NCI-H1105 (cell line): ENCODE results near the gene FREM1.
"Not testable (repeated sequence)": the region's sequence is repeated elsewhere in the genome, so short reads cannot be mapped to it uniquely, and the experiment has no call there.

Experiments
- DNase-seq: peaks from one replicate; lab custom pipeline; 2025; lab: John Stamatoyannopoulos, UW

FREM1 gene

GRCh38 chr9:14909961-14910805 is at the start of gene FREM1:
TSS of gene FREM1 (minus strand) at chr9:14910428. CDS start at chr9:14868977, 41,451 bp downstream.
- DNase-seq: peak; percentile 71

GRCh38 chr9:14958989-14959388 is 48.8 kb upstream of the FREM1 start:
- no peak for DNase-seq

GRCh38 chr9:14957109-14957508 is 46.9 kb upstream of the FREM1 start:
- no peak for DNase-seq

- DNase-seq: no peak
Observed at GRCh38 chr9:14956208-14956607, 46.0 kb upstream of the FREM1 start.

GRCh38 chr9:14945351-14945750 is 35.1 kb upstream of the FREM1 start:
- DNase-seq: peak; percentile 3

- peak; percentile 19 for DNase-seq
Observed at GRCh38 chr9:14941501-14942405, 31.5 kb upstream of the FREM1 start.

- no peak for DNase-seq
Observed at GRCh38 chr9:14939378-14939777, 29.1 kb upstream of the FREM1 start.

- no peak for DNase-seq
Observed at GRCh38 chr9:14937216-14937615, 27.0 kb upstream of the FREM1 start.

GRCh38 chr9:14936491-14936890 is 26.3 kb upstream of the FREM1 start:
- no peak for DNase-seq

GRCh38 chr9:14935964-14936363 is 25.7 kb upstream of the FREM1 start:
- peak; percentile 36 for DNase-seq

GRCh38 chr9:14935106-14935751 is 25.0 kb upstream of the FREM1 start:
- DNase-seq: no peak

GRCh38 chr9:14932641-14933040 is 22.4 kb upstream of the FREM1 start:
- DNase-seq: no peak

- no peak for DNase-seq
Observed at GRCh38 chr9:14932231-14932630, 22.0 kb upstream of the FREM1 start.

- DNase-seq: no peak
Observed at GRCh38 chr9:14926941-14927624, 16.9 kb upstream of the FREM1 start.

GRCh38 chr9:14924230-14925219 is 14.3 kb upstream of the FREM1 start:
- no peak for DNase-seq

GRCh38 chr9:14923701-14924100 is 13.5 kb upstream of the FREM1 start:
- DNase-seq: no peak

GRCh38 chr9:14920805-14921204 is 10.6 kb upstream of the FREM1 start:
- not testable (repeated sequence) for DNase-seq

- no peak for DNase-seq
Observed at GRCh38 chr9:14913366-14913765, 3.1 kb upstream of the FREM1 start.

GRCh38 chr9:14912859-14913258 is 2.6 kb upstream of the FREM1 start:
- DNase-seq: no peak

- no peak for DNase-seq
Observed at GRCh38 chr9:14911046-14911445, 818 bp upstream of the FREM1 start.

GRCh38 chr9:14909601-14909960 is 647 bp downstream of the FREM1 start:
- no peak for DNase-seq
